Calu3 (cell line): ENCODE data around the gene FKBP6. TPM values are rescaled to one million over a fixed set of nuclear protein-coding genes. Genes with fewer than 3 reads are reported as not detected.
"Not testable (repeated sequence)": the region's sequence is repeated elsewhere in the genome, so short reads cannot be mapped to it uniquely, and the experiment has no call there.

ENCODE experiments used
- BruUV-seq: library from RNA; stranded (reverse); fragments of 400-500 nt; replicated peaks from 2 replicates; lab custom pipeline; 2021; lab: Mats Ljungman, UMichigan
- CTCF ChIA-PET: fragments of 300-600 bp; sonication (Branson Sonifier 250); formaldehyde crosslinking; loops from one replicate; lab custom pipeline; 2022; ENCODE audit warnings: antibody characterized with exemption; lab: Charles Lee
- DNase-seq: peaks from one replicate; pipeline ENCODE4 v3.0.0; 2022
- H3K27ac Mint-ChIP-seq: one replicate; pipeline ENCODE4 v1.8.0; 2022; ENCODE audit warnings: mixed read lengths; ENCODE audit not compliant: unreplicated experiment
- H3K27me3 Mint-ChIP-seq: one replicate; pipeline ENCODE4 v1.8.0; 2022; ENCODE audit warnings: mixed read lengths; ENCODE audit not compliant: unreplicated experiment
- H3K36me3 Mint-ChIP-seq: one replicate; pipeline ENCODE4 v1.8.0; 2022; ENCODE audit warnings: mild to moderate bottlenecking, moderate library complexity, mixed read lengths; ENCODE audit not compliant: insufficient read depth, unreplicated experiment
- H3K4me1 Mint-ChIP-seq: one replicate; pipeline ENCODE4 v1.8.0; 2022; ENCODE audit warnings: mild to moderate bottlenecking, low read depth, mixed read lengths; ENCODE audit not compliant: unreplicated experiment
- H3K4me3 Mint-ChIP-seq: one replicate; pipeline ENCODE4 v1.8.0; 2022; ENCODE audit warnings: mild to moderate bottlenecking, low read depth, moderate library complexity, mixed read lengths; ENCODE audit not compliant: unreplicated experiment
- H3K9me3 Mint-ChIP-seq: one replicate; pipeline ENCODE4 v1.8.0; 2022; ENCODE audit warnings: low read depth, mixed read lengths; ENCODE audit not compliant: unreplicated experiment
- CTCF ChIP-seq: fragments of 200-600 bp; IDR thresholded peaks from one replicate; pipeline ENCODE4 v1.8.0; 2022; ENCODE audit warnings: antibody characterized with exemption; ENCODE audit not compliant: unreplicated experiment
- intact Hi-C: fragments of 100-400 bp; cut with micrococcal nuclease; formaldehyde crosslinking; loops from one replicate; pipeline ENCODE4 v1.10.0; 2022; ENCODE audit not compliant: unreplicated experiment
- total RNA-seq: library from RNA; stranded (reverse); gene quantifications from 2 replicates; pipeline ENCODE4 v1.2.3, GENCODE V29; 2022

FKBP6 gene
- total RNA-seq, 1 experiment from 2014 or later = not detected

DNA sequence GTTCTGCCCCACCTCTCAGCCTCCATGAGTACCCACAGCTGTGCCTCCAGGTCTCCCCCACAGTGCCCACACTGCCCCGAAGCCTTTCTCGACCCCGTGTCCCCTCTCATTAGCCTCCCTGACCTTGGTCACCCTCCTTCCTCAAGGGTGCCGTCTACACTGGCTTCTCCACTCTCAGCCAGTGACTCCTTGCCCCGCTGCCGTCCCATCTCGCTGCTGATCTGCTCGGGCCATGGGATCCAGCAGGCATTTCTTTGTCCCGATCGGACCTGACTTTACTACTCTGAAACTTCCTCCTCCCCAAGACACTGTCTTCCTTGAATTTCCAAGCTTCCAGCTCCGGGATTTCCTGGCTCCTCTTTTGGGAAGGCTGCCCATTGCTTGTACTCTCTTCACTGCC lies 31.3 kb downstream of the FKBP6 start:
- DNase-seq = no peak
- Mint-ChIP-seq H3K4me3 (no peak overlapping the region), H3K36me3 (no peaks in the 10 kb centered on the region), H3K4me1 (peaks cover 6% of the 10 kb centered on the region), H3K27ac (no peak overlapping the region), H3K9me3 (no peaks in the 10 kb centered on the region), H3K27me3 (peaks cover 11% of the 10 kb centered on the region)
- BruUV-seq = no TSS peak
- TF ChIP-seq CTCF = no peak
- intact Hi-C loops = no loop called here
- CTCF ChIA-PET = no interaction called here

DNA sequence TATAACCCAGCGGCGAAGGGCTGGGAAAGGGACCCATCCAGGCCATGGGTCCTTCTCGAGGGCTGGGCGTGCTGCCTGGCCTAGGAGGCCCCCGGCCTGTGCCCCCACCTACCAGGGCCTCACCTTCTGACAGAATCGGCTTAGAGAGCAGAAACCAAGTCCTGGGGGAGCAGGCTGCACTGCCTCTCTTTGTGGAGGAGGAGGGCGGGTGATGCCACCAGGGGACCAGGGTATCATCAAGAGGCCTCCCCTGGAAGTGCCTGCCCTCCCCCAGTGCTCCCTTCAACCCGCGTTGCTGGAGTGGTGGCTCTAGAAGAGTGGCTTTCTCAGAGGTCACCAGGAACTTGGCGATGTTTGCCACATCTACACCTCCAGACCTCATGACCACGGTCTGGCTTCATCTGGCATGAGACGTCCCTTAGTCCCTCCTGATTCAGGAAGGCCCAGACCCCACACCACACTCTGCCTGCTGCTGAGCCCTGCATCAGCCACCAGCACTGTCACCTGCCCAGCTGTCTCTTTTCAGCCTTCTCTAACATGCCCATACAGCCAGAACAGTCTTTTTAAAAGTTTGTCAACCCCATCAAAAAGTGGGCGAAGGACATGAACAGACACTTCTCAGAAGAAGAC lies 31.9 kb downstream of the FKBP6 start:
- CTCF ChIA-PET = no interaction called here
- no peaks in the 10 kb centered on the region for H3K9me3 Mint-ChIP-seq
- intact Hi-C loops = no loop called here
- DNase-seq = no peak
- no peaks in the 10 kb centered on the region for H3K36me3 Mint-ChIP-seq
- BruUV-seq = no TSS peak
- peaks cover 6% of the 10 kb centered on the region for H3K4me1 Mint-ChIP-seq
- H3K4me3 Mint-ChIP-seq = no peak overlapping the region
- TF ChIP-seq CTCF = no peak
- H3K27ac Mint-ChIP-seq = no peak overlapping the region
- peaks cover 11% of the 10 kb centered on the region for H3K27me3 Mint-ChIP-seq

DNA sequence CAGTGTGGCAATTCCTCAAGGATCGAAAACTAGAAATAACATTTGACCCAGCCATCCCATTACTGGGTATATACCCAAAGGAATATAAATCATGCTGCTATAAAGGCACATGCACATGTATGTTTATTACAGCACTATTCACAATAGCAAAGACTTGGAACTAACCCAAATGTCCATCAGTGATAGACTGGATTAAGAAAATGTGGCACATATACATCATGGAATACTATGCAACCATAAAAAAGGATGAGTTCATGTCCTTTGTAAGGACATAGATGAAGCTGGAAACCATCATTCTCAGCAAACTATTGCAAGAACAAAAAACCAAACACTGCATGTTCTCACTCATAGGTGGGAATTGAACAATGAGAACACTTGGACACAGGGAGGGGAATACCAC lies 32.6 kb downstream of the FKBP6 start:
- H3K4me1 Mint-ChIP-seq, H3K9me3 Mint-ChIP-seq, H3K36me3 Mint-ChIP-seq, DNase-seq, BruUV-seq, intact Hi-C loops, H3K27ac Mint-ChIP-seq, H3K4me3 Mint-ChIP-seq, CTCF ChIA-PET: not testable (repeated sequence)
- H3K27me3 Mint-ChIP-seq = peaks cover 11% of the 10 kb centered on the region

- Mint-ChIP-seq H3K9me3 (no peaks in the 10 kb centered on the region), H3K27ac (no peak overlapping the region), H3K27me3 (peaks cover 24% of the 10 kb centered on the region), H3K4me1 (peaks cover 6% of the 10 kb centered on the region), H3K36me3 (no peaks in the 10 kb centered on the region), H3K4me3 (no peak overlapping the region)
- intact Hi-C loops = no loop called here
- DNase-seq = no peak
- no TSS peak for BruUV-seq
- TF ChIP-seq CTCF = no peak
- CTCF ChIA-PET = no interaction called here
These were observed 35.5 kb downstream of the FKBP6 start for GRCh38 chr7:73363225-73364005.
